A673 (cell line): ENCODE results near the gene PARP12. TPM values are rescaled to one million over a fixed set of nuclear protein-coding genes. Genes with fewer than 3 reads are reported as not detected.

Experiments used
- BruUV-seq: library from RNA; stranded (reverse); fragments of 400-500 nt; replicated peaks from 2 replicates; lab custom pipeline; 2021; lab: Mats Ljungman, UMichigan
- CTCF ChIA-PET: fragments of 300-600 bp; sonication (Branson Sonifier 250); formaldehyde crosslinking; loops from one replicate; lab custom pipeline; 2022; ENCODE audit warnings: antibody characterized with exemption; lab: Charles Lee
- POLR2A ChIA-PET: fragments of 300-600 bp; sonication (Branson Sonifier 250); formaldehyde crosslinking; loops from one replicate; lab custom pipeline; 2022; ENCODE audit warnings: antibody characterized with exemption; ENCODE audit not compliant: low non-redundant PET; lab: Charles Lee
- DNase-seq: peaks from one replicate; pipeline ENCODE4 v3.0.0-alpha.2; 2015; ENCODE audit warnings: low spot score
- H3K27ac ChIP-seq: fragments of 200-600 bp; sonication (generic); 2 replicates; pipeline ENCODE4 v1.5.1; 2016; ENCODE audit warnings: mixed run types, low read depth, mild to moderate bottlenecking, mixed read lengths, antibody characterized with exemption, low read length; ENCODE audit not compliant: poor library complexity, severe bottlenecking
- H3K27me3 ChIP-seq: fragments of 200-600 bp; sonication (generic); replicated peaks from 2 replicates; pipeline ENCODE4 v1.6.1; 2017; ENCODE audit warnings: mixed run types, low read depth, mild to moderate bottlenecking, mixed read lengths, antibody characterized with exemption, low read length; ENCODE audit not compliant: insufficient read depth, poor library complexity
- H3K36me3 ChIP-seq: fragments of 200-600 bp; sonication (generic); 2 replicates; pipeline ENCODE4 v1.6.1; 2016; ENCODE audit warnings: mixed run types, mild to moderate bottlenecking, mixed read lengths, antibody characterized with exemption, low read length; ENCODE audit not compliant: insufficient read depth, poor library complexity, severe bottlenecking
- H3K4me1 ChIP-seq: fragments of 200-600 bp; sonication (generic); 2 replicates; pipeline ENCODE4 v1.6.1; 2017; ENCODE audit warnings: mixed run types, mild to moderate bottlenecking, mixed read lengths, antibody characterized with exemption, low read length; ENCODE audit not compliant: insufficient read depth, poor library complexity, severe bottlenecking
- H3K4me3 ChIP-seq: fragments of 200-600 bp; sonication (generic); 2 replicates; pipeline ENCODE4 v1.5.1; 2016; ENCODE audit warnings: low read depth, mixed run types, mild to moderate bottlenecking, mixed read lengths, low read length; ENCODE audit not compliant: poor library complexity, severe bottlenecking
- H3K9me3 ChIP-seq: fragments of 200-600 bp; sonication (generic); 2 replicates; pipeline ENCODE4 v1.6.1; 2016; ENCODE audit warnings: mixed run types, low read depth, mild to moderate bottlenecking, mixed read lengths, antibody characterized with exemption, low read length; ENCODE audit not compliant: poor library complexity, severe bottlenecking
- CTCF ChIP-seq: fragments of 300-800, 200-600 bp; sonication (generic); conservative IDR thresholded peaks from 2 replicates; pipeline ENCODE4 v1.5.1; 2017; ENCODE audit warnings: low read depth, mild to moderate bottlenecking, antibody characterized with exemption, low read length, moderate library complexity, mixed read lengths
- EZH2 ChIP-seq: fragments of 200-600 bp; sonication (generic); IDR thresholded peaks from 2 replicates; pipeline ENCODE4 v1.6.1; 2017; ENCODE audit warnings: borderline replicate concordance, low read depth, mild to moderate bottlenecking, mixed read lengths, antibody characterized with exemption, low read length; ENCODE audit not compliant: poor library complexity, severe bottlenecking
- intact Hi-C: fragments of 100-400 bp; cut with micrococcal nuclease; formaldehyde crosslinking; loops from one replicate; pipeline ENCODE4 v1.10.0; 2022; ENCODE audit not compliant: unreplicated experiment
- total RNA-seq: library from RNA; stranded (reverse); gene quantifications from 2 replicates; pipeline ENCODE4 v1.2.3, GENCODE V29; 2021

The PARP12 gene
- total RNA-seq, 1 experiment from 2014 or later = 17.8 TPM

GRCh38 chr7:140042386-140042670 lies 20.4 kb downstream of the PARP12 start:
- Histone ChIP-seq H3K4me3 (no peak overlapping the region), H3K9me3 (no peaks in the 10 kb centered on the region), H3K4me1 (no peaks in the 10 kb centered on the region), H3K27ac (no peak overlapping the region), H3K27me3 (no peaks in the 10 kb centered on the region), H3K36me3 (no peaks in the 10 kb centered on the region)
- no TSS peak for BruUV-seq
- CTCF ChIA-PET = no interaction called here
- DNase-seq = no peak
- POLR2A ChIA-PET = no interaction called here
- TF ChIP-seq CTCF = no peak
- no peak for TF ChIP-seq EZH2
- intact Hi-C loops = no loop called here

GRCh38 chr7:140041659-140042385 lies 20.9 kb downstream of the PARP12 start:
- intact Hi-C loops = no loop called here
- no TSS peak for BruUV-seq
- no peak for DNase-seq
- Histone ChIP-seq H3K27ac (no peak overlapping the region), H3K36me3 (no peaks in the 10 kb centered on the region), H3K4me1 (no peaks in the 10 kb centered on the region), H3K4me3 (no peak overlapping the region), H3K27me3 (no peaks in the 10 kb centered on the region), H3K9me3 (no peaks in the 10 kb centered on the region)
- CTCF ChIA-PET = no interaction called here
- TF ChIP-seq CTCF = no peak
- no peak for TF ChIP-seq EZH2
- POLR2A ChIA-PET = no interaction called here

GRCh38 chr7:140039896-140040295 lies 22.9 kb downstream of the PARP12 start:
- POLR2A ChIA-PET = no interaction called here
- no peak for DNase-seq

More at GRCh38 chr7:140039896-140040295, 22.9 kb downstream of the PARP12 start:
- no TSS peak for BruUV-seq
- H3K27ac ChIP-seq = no peak overlapping the region
- H3K9me3 ChIP-seq = no peaks in the 10 kb centered on the region
- H3K4me1 ChIP-seq = no peaks in the 10 kb centered on the region
- intact Hi-C loops = no loop called here
- no peaks in the 10 kb centered on the region for H3K27me3 ChIP-seq
- TF ChIP-seq EZH2 (no peak), CTCF (no peak)
- no peak overlapping the region for H3K4me3 ChIP-seq
- no peaks in the 10 kb centered on the region for H3K36me3 ChIP-seq
- CTCF ChIA-PET = no interaction called here
